ENCODE results near the gene EFCAB13.
"Not testable (repeated sequence)": the region's sequence is repeated elsewhere in the genome, so short reads cannot be mapped to it uniquely, and the experiment has no call there.

The EFCAB13 gene

DNA sequence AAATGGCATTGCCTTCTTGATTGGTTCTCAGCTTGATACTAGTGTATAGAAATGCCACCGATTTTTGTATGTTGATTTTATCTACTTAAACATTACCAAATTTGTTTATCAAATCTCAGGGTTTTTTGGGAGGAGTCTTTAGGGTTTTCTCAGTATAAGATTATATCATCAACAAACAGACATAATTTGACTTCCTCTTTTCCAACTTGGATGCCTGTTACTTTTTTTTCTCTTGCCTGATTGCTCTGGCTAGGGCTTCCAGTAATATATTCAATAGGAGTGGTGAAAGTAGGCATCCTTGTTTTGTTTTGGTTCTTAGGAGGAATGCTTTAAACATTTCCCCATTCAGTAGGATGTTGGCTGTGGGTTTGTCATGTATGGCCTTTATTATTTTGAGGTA is 29.1 kb downstream of the EFCAB13 start:
- TF ChIP-seq, protein P1, sequence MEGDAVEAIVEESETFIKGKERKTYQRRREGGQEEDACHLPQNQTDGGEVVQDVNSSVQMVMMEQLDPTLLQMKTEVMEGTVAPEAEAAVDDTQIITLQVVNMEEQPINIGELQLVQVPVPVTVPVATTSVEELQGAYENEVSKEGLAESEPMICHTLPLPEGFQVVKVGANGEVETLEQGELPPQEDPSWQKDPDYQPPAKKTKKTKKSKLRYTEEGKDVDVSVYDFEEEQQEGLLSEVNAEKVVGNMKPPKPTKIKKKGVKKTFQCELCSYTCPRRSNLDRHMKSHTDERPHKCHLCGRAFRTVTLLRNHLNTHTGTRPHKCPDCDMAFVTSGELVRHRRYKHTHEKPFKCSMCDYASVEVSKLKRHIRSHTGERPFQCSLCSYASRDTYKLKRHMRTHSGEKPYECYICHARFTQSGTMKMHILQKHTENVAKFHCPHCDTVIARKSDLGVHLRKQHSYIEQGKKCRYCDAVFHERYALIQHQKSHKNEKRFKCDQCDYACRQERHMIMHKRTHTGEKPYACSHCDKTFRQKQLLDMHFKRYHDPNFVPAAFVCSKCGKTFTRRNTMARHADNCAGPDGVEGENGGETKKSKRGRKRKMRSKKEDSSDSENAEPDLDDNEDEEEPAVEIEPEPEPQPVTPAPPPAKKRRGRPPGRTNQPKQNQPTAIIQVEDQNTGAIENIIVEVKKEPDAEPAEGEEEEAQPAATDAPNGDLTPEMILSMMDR (conservative IDR thresholded peaks at IDR 0.05), result no peak
- no peak overlapping the region for H3K27ac ChIP-seq

DNA sequence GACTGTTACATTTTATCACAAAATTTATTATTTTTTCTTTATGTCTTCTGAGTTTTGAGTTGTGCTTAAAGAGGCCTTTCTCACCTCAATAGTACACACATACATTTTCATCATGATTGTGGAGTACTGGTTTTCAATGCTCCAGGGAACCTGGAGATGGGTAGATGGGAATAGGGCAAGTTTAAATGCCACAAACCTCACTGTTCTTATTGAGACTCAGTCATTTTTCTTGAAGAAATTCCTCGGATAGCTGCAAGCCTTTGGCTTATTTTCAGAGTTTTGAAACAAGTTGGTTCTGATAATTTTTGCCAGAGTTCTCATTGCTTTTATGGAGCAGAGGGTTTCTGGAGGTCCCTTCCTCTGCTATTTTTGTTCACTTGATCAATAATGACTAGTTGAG is 34.9 kb downstream of the EFCAB13 start:
- no peak overlapping the region for H3K27ac ChIP-seq
- TF ChIP-seq, protein P1 (conservative IDR thresholded peaks at IDR 0.05), result no peak

DNA sequence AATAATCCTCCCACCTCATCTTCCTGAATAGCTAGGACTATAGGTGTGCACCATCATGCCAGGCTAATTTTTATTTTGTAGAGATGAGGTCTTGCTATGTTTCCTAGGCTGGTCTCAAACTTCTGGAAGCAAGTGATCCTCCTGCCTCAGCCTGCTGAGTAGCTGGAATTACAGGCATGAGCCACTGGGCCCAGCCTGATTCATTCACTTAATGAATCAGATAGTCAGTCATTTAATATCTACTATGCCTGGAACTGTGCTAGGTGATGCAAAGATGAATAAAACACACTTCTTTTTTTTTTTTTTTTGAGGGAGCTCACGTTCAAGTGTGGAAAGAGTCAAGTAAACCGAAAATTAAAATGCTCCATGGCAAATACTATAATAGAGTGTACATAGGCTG is 39.4 kb downstream of the EFCAB13 start:
- TF ChIP-seq, protein P1 (conservative IDR thresholded peaks at IDR 0.05), result no peak
- no peak overlapping the region for H3K27ac ChIP-seq

DNA sequence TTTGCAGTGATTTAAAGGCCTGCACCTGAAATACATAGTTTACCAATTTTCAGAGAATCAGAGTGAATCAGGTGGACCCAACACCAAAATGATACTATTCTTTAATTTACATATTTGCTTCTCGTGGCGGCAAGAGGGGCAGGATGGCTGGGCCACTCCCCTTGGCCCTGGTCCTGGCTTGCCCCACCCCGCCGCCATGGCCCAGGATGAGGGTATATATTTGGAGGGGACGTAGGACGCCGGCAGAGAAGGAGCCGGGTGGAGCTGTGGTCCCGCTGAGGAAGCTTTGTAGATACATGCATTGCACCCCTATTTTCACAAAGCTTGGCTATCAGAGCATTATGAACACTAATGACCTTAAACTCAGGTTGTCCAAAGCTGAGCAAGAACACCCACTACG is 43.5 kb downstream of the EFCAB13 start:
- TF ChIP-seq, protein P1 (conservative IDR thresholded peaks at IDR 0.05), result no peak
- peak overlapping the region; percentile 87 for H3K27ac ChIP-seq

DNA sequence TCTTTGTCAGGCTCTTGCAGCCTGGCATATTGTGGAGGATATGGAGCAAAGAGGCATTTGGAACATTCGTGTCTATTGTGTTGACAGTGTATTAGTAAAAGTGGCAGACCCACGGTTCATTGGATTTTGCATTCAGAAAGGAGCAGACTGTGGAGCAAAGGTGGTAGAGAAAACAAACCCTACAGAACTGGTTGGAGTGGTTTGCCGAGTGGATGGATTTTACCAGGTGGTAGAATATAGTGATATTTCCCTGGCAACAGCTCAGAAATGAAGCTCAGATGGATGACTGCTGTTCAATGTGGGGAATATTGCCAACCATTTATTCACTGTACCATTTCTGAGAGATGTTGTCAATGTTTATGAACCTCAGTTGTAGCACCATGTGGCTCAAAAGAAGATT is 44.5 kb downstream of the EFCAB13 start:
- TF ChIP-seq, protein P1 (conservative IDR thresholded peaks at IDR 0.05), result no peak

DNA sequence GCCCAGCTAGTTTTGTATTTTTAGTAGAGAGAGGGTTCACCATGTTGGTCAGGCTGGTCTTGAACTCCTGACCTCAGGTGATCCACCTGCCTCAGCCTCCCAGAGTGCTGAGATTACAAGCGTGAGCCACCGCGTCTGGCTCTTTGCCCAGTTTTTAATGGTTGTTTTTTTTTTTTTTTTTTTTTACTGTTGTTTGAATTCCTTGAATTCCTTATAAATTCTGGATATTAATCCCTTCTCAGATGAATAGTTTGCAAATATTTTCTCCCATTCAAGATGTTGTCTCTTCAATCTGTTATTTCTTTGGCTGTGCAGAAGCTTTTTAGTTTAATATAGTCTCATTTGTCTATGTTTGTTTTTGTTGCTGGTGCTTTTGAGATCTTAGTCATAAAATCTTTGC is 47.1 kb downstream of the EFCAB13 start:
- not testable (repeated sequence) for H3K27ac ChIP-seq

More for the DNA sequence above, 44.5 kb downstream of the EFCAB13 start:
- peak overlapping the region; percentile 87 for H3K27ac ChIP-seq

DNA sequence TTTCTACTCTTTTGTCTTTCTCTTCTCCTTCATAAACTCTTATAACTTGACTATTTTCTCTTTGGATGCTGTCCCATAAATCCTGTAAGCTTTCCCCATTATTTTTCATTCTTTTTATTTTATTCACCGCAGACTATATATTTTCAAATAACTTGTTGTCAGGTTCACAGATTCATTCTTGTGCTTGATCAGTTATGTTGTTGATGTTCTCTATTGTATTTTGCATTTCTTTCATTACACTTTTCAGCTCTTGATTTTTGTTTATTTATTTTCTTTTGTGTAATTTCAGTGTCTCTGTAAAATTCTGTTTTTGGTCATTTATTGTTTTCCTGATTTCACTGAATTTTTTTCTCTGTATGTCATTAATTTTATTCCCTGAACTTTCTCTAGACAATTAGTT is 49.2 kb downstream of the EFCAB13 start:
- TF ChIP-seq, protein P1 (conservative IDR thresholded peaks at IDR 0.05), result no peak
- no peak overlapping the region for H3K27ac ChIP-seq

DNA sequence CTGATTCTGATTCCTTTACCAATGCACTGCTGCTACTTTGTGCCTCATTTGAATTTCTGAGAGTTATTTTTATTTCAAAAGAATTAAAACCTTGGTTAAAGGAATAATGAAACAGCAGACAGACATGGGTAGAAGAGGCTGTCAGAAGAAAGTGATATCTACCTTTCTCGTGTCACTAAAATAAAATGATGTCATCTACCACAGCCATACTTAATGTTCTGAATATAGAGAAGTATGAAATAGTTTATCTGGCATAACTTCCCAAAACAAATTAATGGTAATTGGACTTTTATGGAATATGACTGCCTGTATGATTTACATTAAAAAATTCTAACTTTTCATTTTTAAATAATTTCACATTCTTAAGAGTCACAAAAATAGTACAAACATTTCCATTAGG is 52.5 kb downstream of the EFCAB13 start:
- no peak overlapping the region for H3K27ac ChIP-seq
- TF ChIP-seq, protein P1 (conservative IDR thresholded peaks at IDR 0.05), result no peak
